ENCODE results near the gene SEM1.

DNA sequence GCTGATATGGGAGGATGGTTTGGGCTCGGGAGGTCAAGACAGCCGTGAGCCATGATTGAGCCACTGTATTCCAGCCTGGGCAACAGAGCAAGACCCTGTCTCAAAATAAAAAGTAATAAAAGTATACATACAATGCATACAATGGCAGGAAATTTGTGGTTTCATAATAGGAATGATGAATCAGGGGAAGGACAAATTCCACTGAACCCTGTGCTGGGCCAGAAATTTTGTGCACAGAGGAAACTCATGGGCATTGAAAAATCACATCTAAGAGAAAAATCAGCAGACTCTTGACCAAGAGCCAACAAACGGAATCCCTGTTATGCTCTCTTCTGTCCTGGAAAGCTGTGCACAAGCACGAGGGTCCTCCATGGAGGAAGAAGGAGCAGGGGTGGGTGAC lies 35.1 kb downstream of the SEM1 start:
- TF ChIP-seq POLR2AphosphoS5 (IDR thresholded peaks at IDR 0.05; ENCODE audit: low read depth, low read length): no peak
- TF ChIP-seq TAF1 (IDR thresholded peaks at IDR 0.05; ENCODE audit: low read depth, low read length): no peak
- no peak for TF ChIP-seq POLR2A (IDR thresholded peaks at IDR 0.05; ENCODE audit: low read depth, low read length)
- no peak for TF ChIP-seq SPI1 (IDR thresholded peaks at IDR 0.05; ENCODE audit: low read depth, low read length)
- TF ChIP-seq POU2F2 (IDR thresholded peaks at IDR 0.05; ENCODE audit: low read depth, low read length): no peak
